ENCODE measurements around the gene DNAJB1.

The DNAJB1 gene

GRCh38 chr19:14482172-14482941, 35.8 kb downstream of the DNAJB1 start:
- Histone ChIP-seq H3K9me3 (ENCODE audit: low read length) (no peaks in the 10 kb centered on the region), H3K27me3 (ENCODE audit: control insufficient read depth in 1 of 2, insufficient read depth in 2 of 2, low read length in 2 of 2) (no peaks in the 10 kb centered on the region), H3K4me1 (ENCODE audit: insufficient read depth, low read length) (no peaks in the 10 kb centered on the region), H3K36me3 (ENCODE audit: insufficient read depth, low read length) (peaks cover 17% of the 10 kb centered on the region), H3K27ac (ENCODE audit: low read depth, low read length) (no peak overlapping the region), H3K4me3 (ENCODE audit: low read depth in 1 of 2, low read length in 2 of 2) (no peak overlapping the region), H3K9ac (ENCODE audit: low read length) (no peak overlapping the region)

GRCh38 chr19:14480700-14481079, 37.5 kb downstream of the DNAJB1 start:
- Histone ChIP-seq H3K36me3 (ENCODE audit: insufficient read depth, low read length) (peaks cover 17% of the 10 kb centered on the region), H3K9me3 (ENCODE audit: low read length) (no peaks in the 10 kb centered on the region), H3K4me1 (ENCODE audit: insufficient read depth, low read length) (no peaks in the 10 kb centered on the region), H3K9ac (ENCODE audit: low read length) (no peak overlapping the region), H3K27ac (ENCODE audit: low read depth, low read length) (no peak overlapping the region), H3K4me3 (ENCODE audit: low read depth in 1 of 2, low read length in 2 of 2) (no peak overlapping the region), H3K27me3 (ENCODE audit: control insufficient read depth in 1 of 2, insufficient read depth in 2 of 2, low read length in 2 of 2) (peaks cover 0 to 1% of the 10 kb centered on the region in 2 donors)

GRCh38 chr19:14479975-14480699, 38.1 kb downstream of the DNAJB1 start:
- H3K4me3 ChIP-seq (ENCODE audit: low read depth in 1 of 2, low read length in 2 of 2): no peak overlapping the region
- no peak overlapping the region for H3K9ac ChIP-seq (ENCODE audit: low read length)
- no peaks in the 10 kb centered on the region for H3K9me3 ChIP-seq (ENCODE audit: low read length)
- no peak overlapping the region for H3K27ac ChIP-seq (ENCODE audit: low read depth, low read length)
- H3K36me3 ChIP-seq (ENCODE audit: insufficient read depth, low read length): peaks cover 17% of the 10 kb centered on the region
- peaks cover 0 to 7% of the 10 kb centered on the region in 2 donors for H3K27me3 ChIP-seq (ENCODE audit: control insufficient read depth in 1 of 2, insufficient read depth in 2 of 2, low read length in 2 of 2)
- peaks cover 5% of the 10 kb centered on the region for H3K4me1 ChIP-seq (ENCODE audit: insufficient read depth, low read length)

GRCh38 chr19:14479309-14479974, 38.8 kb downstream of the DNAJB1 start:
- Histone ChIP-seq H3K4me1 (ENCODE audit: insufficient read depth, low read length) (peaks cover 9% of the 10 kb centered on the region), H3K4me3 (ENCODE audit: low read depth in 1 of 2, low read length in 2 of 2) (no peak overlapping the region), H3K36me3 (ENCODE audit: insufficient read depth, low read length) (peaks cover 17% of the 10 kb centered on the region), H3K9me3 (ENCODE audit: low read length) (no peaks in the 10 kb centered on the region), H3K27me3 (ENCODE audit: control insufficient read depth in 1 of 2, insufficient read depth in 2 of 2, low read length in 2 of 2) (peaks cover 0 to 14% of the 10 kb centered on the region in 2 donors), H3K9ac (ENCODE audit: low read length) (no peak overlapping the region), H3K27ac (ENCODE audit: low read depth, low read length) (no peak overlapping the region)

- H3K4me3 ChIP-seq (ENCODE audit: low read depth in 1 of 2, low read length in 2 of 2): no peak overlapping the region
- peaks cover 17% of the 10 kb centered on the region for H3K36me3 ChIP-seq (ENCODE audit: insufficient read depth, low read length)
- peaks cover 2 to 23% of the 10 kb centered on the region in 2 donors for H3K27me3 ChIP-seq (ENCODE audit: control insufficient read depth in 1 of 2, insufficient read depth in 2 of 2, low read length in 2 of 2)
- H3K27ac ChIP-seq (ENCODE audit: low read depth, low read length): no peak overlapping the region
- no peak overlapping the region for H3K9ac ChIP-seq (ENCODE audit: low read length)
- H3K4me1 ChIP-seq (ENCODE audit: insufficient read depth, low read length): peaks cover 9% of the 10 kb centered on the region
- H3K9me3 ChIP-seq (ENCODE audit: low read length): no peaks in the 10 kb centered on the region
These were observed 40.1 kb downstream of the DNAJB1 start for GRCh38 chr19:14478113-14478545.

GRCh38 chr19:14477418-14478112, 40.6 kb downstream of the DNAJB1 start:
- H3K4me1 ChIP-seq (ENCODE audit: insufficient read depth, low read length): peaks cover 11% of the 10 kb centered on the region
- peaks cover 17% of the 10 kb centered on the region for H3K36me3 ChIP-seq (ENCODE audit: insufficient read depth, low read length)
- H3K27ac ChIP-seq (ENCODE audit: low read depth, low read length): no peak overlapping the region
- H3K9ac ChIP-seq (ENCODE audit: low read length): no peak overlapping the region
- H3K27me3 ChIP-seq (ENCODE audit: control insufficient read depth in 1 of 2, insufficient read depth in 2 of 2, low read length in 2 of 2): peaks cover 7 to 29% of the 10 kb centered on the region in 2 donors
- no peak overlapping the region for H3K4me3 ChIP-seq (ENCODE audit: low read depth in 1 of 2, low read length in 2 of 2)
- H3K9me3 ChIP-seq (ENCODE audit: low read length): no peaks in the 10 kb centered on the region

GRCh38 chr19:14476673-14477401, 41.4 kb downstream of the DNAJB1 start:
- Histone ChIP-seq H3K9ac (ENCODE audit: low read length) (no peak overlapping the region), H3K4me1 (ENCODE audit: insufficient read depth, low read length) (peaks cover 18% of the 10 kb centered on the region), H3K27me3 (ENCODE audit: control insufficient read depth in 1 of 2, insufficient read depth in 2 of 2, low read length in 2 of 2) (peaks cover 10 to 36% of the 10 kb centered on the region in 2 donors), H3K36me3 (ENCODE audit: insufficient read depth, low read length) (peaks cover 17% of the 10 kb centered on the region), H3K27ac (ENCODE audit: low read depth, low read length) (no peak overlapping the region), H3K4me3 (ENCODE audit: low read depth in 1 of 2, low read length in 2 of 2) (no peak overlapping the region), H3K9me3 (ENCODE audit: low read length) (no peaks in the 10 kb centered on the region)

GRCh38 chr19:14476327-14476672, 41.9 kb downstream of the DNAJB1 start:
- Histone ChIP-seq H3K4me3 (ENCODE audit: low read depth in 1 of 2, low read length in 2 of 2) (no peak overlapping the region), H3K27ac (ENCODE audit: low read depth, low read length) (no peak overlapping the region), H3K9ac (ENCODE audit: low read length) (no peak overlapping the region), H3K27me3 (ENCODE audit: control insufficient read depth in 1 of 2, insufficient read depth in 2 of 2, low read length in 2 of 2) (peaks cover 10 to 42% of the 10 kb centered on the region in 2 donors), H3K36me3 (ENCODE audit: insufficient read depth, low read length) (peaks cover 17% of the 10 kb centered on the region), H3K9me3 (ENCODE audit: low read length) (no peaks in the 10 kb centered on the region), H3K4me1 (ENCODE audit: insufficient read depth, low read length) (peaks cover 18% of the 10 kb centered on the region)

GRCh38 chr19:14475251-14476073, 42.7 kb downstream of the DNAJB1 start, which contains the start of gene PTGER1:
TSS of gene PTGER1 (minus strand) at chr19:14475354. CDS start at chr19:14474320, 1,034 bp downstream.
- Histone ChIP-seq H3K9me3 (ENCODE audit: low read length) (no peaks in the 10 kb centered on the region), H3K9ac (ENCODE audit: low read length) (no peak within 1 kb of the TSS), H3K27me3 (ENCODE audit: control insufficient read depth in 1 of 2, insufficient read depth in 2 of 2, low read length in 2 of 2) (peaks cover 10 to 43% of the 10 kb centered on the region in 2 donors), H3K36me3 (ENCODE audit: insufficient read depth, low read length) (peaks cover 21% of the 10 kb centered on the region), H3K4me1 (ENCODE audit: insufficient read depth, low read length) (peaks cover 18% of the 10 kb centered on the region), H3K27ac (ENCODE audit: low read depth, low read length) (no peak within 1 kb of the TSS), H3K4me3 (ENCODE audit: low read depth in 1 of 2, low read length in 2 of 2) (no peak within 1 kb of the TSS)

GRCh38 chr19:14474827-14475226, 43.4 kb downstream of the DNAJB1 start:
- Histone ChIP-seq H3K9ac (ENCODE audit: low read length) (no peak overlapping the region), H3K36me3 (ENCODE audit: insufficient read depth, low read length) (peaks cover 25% of the 10 kb centered on the region), H3K4me1 (ENCODE audit: insufficient read depth, low read length) (peaks cover 18% of the 10 kb centered on the region), H3K4me3 (ENCODE audit: low read depth in 1 of 2, low read length in 2 of 2) (no peak overlapping the region), H3K27me3 (ENCODE audit: control insufficient read depth in 1 of 2, insufficient read depth in 2 of 2, low read length in 2 of 2) (peaks cover 10 to 43% of the 10 kb centered on the region in 2 donors), H3K27ac (ENCODE audit: low read depth, low read length) (no peak overlapping the region), H3K9me3 (ENCODE audit: low read length) (no peaks in the 10 kb centered on the region)
